NCI-H1930 (cell line): ENCODE measurements around the gene ZNF470.

Experiments used
- DNase-seq, 2 experiments: peaks; one replicate each; lab custom pipeline; 2025; lab: John Stamatoyannopoulos, UW

The ZNF470 gene

DNA sequence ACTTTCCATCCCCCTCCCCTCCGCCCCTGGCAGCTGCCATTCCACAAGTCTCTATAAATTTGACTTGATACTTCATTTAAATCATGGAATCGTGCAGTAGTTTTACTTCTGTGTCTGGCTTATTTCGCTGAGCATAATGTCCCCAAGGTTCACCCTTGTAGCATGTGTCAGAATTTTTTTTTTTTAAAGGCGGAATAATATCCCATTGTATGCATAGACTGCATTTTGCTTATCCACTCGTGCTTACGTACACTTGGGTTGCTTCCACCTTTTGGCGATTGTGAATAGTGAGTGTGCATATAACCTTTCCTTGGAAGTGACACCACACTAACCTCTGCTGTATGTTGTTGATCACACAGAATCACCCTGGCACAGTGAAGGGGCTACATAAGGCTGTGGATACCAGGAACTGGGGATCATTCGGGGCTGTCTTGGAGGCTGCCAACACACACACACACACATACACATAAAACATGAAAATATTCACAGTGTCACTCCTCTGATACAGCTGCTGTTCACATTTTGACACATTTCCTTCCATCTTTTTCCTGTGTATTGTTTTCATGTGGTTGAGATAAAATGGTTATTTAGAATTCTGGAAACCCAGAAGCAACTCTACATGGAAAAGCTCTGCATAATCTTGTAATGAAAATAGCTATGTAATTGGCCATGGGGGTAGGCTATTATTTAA lies 41.2 kb downstream of the ZNF470 start:
- no peak for DNase-seq

DNA sequence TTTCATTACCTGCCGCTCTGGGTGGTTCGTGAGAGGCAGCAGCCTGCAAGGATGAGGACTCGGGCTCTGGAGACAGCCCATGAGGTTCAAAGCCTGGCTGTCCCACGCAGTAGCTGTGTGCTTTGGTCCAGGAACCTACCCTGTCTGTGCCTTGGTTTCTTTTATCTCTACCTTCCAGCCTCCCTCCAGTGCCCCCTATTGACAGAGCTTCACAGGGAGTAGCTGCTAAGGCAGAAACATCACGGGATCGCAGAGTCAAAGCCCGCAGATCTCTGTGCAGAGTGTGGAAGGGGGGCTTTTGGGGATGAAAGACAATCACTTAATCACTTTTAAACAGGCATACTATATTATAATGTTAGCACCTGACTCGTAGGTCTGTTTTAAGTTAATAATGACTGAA lies 44.0 kb downstream of the ZNF470 start:
- no peak for DNase-seq

DNA sequence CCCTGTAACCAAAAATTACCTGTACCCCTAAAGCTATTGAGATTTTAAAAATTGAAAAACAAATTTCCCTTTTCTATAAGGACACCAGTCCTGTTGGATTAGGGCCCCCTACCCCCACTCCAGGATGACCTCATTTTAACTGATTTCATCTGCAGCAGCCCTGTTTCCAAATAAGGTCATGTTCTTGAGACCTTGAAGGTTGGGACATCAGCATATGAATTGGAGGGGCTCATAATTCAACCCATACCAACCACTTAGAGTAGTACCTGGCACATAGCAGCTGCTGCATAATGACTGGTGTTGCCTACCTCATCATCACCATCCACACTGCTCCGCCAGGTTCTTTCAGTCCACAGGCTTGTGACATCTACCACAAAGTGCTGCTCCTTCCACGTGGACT lies 45.5 kb downstream of the ZNF470 start:
- DNase-seq: no peak

DNA sequence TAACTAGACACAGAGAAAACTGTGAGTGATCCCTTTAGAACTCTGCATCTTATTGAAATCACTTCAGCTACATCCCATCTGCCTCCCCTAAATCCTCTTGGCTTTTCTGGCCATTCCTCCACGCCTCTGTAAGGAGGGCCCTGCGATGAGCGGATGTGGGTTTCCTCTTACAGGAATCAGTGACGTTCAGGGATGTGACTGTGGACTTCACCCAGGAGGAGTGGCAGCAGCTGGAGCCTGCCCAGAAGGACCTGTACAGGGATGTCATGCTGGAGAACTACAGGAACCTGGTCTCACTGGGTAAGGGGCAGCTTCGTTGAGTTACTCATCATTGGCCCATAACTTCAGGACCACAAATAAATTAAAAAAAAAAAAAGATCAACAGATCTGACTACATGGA lies 46.4 kb downstream of the ZNF470 start:
- DNase-seq: no peak

DNA sequence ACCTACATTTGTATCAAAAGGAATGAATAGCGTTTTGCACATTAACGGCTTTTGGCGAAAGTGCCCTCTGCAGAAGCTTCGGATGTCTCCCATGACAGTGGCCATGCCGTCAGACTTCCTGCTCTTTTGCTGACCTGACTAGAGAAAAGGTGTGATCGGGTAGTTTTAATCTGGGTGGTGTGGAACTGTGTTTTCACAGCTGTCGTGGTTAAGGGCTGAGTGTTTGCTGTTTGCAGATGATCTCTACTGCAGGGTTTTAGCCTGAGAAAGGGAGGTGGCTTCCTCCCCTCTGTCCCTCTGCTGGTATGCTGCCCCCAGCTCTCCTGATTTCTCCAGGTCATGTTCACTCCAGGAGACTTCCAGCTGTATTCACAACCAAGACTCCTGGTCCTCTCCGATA lies 50.3 kb downstream of the ZNF470 start:
- DNase-seq: no peak

DNA sequence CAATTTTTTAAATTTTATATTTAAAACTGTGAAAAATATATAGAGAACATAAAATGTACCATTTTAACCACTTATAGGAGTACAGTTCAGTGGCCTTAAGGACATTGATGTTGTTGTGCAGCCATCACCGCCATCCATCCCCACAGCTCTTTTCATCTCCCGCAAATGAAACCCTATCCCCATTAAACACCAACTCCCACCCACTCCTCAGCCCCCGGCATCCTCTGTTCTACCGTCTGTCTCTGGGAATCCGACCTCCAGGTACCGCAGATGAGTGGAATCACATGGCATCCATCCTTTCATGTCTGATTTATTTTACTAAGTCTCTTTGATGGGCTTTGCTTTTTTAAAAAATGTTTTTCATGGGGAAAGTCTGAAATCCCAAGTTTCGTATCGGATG lies 51.9 kb downstream of the ZNF470 start:
- no peak for DNase-seq

DNA sequence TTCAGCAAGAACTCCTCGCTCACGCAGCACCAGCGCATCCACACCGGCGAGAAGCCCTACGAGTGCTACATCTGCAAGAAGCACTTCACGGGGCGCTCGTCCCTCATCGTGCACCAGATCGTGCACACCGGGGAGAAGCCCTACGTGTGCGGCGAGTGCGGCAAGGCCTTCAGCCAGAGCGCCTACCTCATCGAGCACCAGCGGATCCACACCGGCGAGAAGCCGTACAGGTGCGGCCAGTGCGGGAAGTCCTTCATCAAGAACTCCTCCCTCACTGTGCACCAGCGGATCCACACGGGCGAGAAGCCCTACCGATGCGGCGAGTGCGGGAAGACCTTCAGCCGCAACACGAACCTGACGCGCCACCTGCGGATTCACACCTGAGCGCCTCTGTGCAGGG lies 55.1 kb downstream of the ZNF470 start:
- no peak for DNase-seq

DNA sequence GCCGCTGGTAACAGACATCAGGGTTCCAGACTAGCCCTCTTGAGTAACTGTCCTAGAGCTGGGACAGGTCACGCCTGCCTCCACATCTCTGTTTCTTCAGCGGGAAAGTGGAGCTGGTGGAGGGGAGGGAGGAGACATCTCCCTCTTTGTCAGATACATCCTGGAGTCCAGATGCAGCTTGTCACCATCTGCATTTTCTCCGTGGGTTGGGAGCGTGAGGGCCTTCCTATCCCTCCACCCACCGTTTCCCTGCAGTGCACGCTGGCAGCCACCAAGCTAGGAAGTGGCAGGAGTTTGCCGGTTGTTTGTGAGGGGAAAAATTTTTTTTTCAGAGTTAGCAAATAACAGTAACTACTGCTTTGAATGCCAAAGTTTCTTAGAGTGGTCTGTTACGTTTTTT lies 55.7 kb downstream of the ZNF470 start:
- no peak for DNase-seq

DNA sequence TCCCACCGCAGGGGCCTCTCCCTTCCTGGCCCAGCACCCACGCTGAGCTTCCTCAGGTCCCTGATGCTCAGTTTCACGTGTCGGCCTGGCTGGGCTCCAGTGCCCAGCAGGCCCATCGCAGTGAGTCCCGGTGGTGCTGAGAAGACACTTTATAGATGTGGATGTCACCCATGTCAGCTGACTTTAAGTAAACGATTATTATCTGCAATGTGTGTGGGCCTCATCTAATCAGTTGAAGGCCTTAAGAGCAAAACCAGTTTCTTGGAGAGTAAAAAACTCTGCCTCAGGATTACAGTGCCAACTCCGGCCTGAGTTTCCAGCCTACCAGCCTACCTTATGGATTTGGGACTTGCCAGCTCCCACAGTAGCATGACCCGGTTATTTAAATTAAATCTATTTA lies 58.4 kb downstream of the ZNF470 start:
- DNase-seq: no peak

DNA sequence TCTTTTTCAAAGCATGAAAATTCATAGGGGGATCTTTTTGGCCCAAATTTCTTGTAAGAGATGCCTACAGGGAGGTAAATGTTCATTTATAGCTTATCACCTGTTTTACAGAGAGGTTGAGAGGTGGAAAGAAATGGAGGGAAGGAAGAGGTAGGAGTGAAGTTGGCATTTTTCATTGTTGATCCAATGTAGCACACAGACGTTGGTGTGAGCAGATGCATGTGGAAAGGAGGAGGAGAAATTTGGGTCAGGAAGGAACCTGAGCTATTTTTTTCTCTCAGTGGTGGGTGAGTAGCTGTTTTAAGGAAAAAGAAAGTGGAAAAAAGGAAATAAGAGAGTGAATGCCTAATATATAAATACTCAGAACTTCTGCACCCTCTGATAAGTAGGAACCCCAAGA lies 65.8 kb downstream of the ZNF470 start:
- DNase-seq: no peak

DNA sequence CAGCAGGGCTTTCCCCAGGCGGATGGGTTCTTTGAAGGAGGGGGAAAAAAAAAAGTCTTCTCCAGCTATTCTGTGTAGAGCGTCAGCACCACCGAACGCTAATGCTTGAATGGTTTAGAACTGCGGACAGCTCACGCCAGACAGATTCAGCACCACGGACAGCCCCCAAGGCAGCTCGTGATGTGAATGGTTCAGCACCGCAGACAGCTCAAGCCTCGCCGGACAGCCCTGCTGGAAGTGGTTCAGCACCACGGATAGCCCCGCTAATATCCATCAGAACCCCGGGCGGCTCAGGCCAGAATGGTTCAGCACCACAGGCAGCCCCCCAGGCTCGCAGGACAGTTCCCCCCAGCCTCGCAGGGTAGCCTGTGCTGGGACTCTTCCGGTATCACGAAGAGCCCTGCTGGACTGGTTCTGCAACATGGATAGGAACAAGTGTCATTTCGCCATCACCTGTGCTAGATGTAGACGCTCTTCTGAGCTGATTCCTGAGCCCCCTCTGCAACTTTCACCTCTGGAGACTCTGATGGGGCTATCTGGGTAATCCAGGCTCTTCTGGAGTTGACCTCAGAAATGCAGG lies 70.8 kb downstream of the ZNF470 start:
- no peak for DNase-seq
